OCI-LY7 (cell line): ENCODE data around the gene APPBP2. TPM values are rescaled to one million over a fixed set of nuclear protein-coding genes. Genes with fewer than 3 reads are reported as not detected.

Experiments
- BruUV-seq: library from RNA; stranded (reverse); fragments of 400-500 nt; replicated peaks from 2 replicates; lab custom pipeline; 2021; lab: Mats Ljungman, UMichigan
- CTCF ChIA-PET: fragments of 300-600 bp; sonication (Branson Sonifier 250); formaldehyde crosslinking; loops from one replicate; lab custom pipeline; 2022; ENCODE audit warnings: antibody characterized with exemption; ENCODE audit not compliant: unreplicated experiment; lab: Charles Lee
- POLR2A ChIA-PET: fragments of 300-600 bp; sonication (Branson Sonifier 250); formaldehyde crosslinking; loops from one replicate; lab custom pipeline; 2022; ENCODE audit warnings: antibody characterized with exemption; lab: Charles Lee
- DNase-seq: peaks from one replicate; pipeline ENCODE4 v3.0.0-alpha.2; 2015; ENCODE audit warnings: low spot score
- H2AFZ ChIP-seq: fragments of 200-600 bp; sonication (generic), shearing (Covaris generic); 2 replicates; pipeline ENCODE4 v1.6.1; 2014; ENCODE audit warnings: mild to moderate bottlenecking, antibody characterized with exemption, low read length, moderate library complexity
- H3K27ac ChIP-seq: fragments of 200-600 bp; sonication (generic); 2 replicates; pipeline ENCODE4 v1.5.1; 2014; ENCODE audit warnings: mixed run types, low read depth, mild to moderate bottlenecking, moderate library complexity, low read length, inconsistent platforms; ENCODE audit not compliant: poor library complexity, severe bottlenecking
- H3K36me3 ChIP-seq: fragments of 200-600 bp; sonication (generic); 2 replicates; pipeline ENCODE4 v1.6.1; 2014; ENCODE audit warnings: mild to moderate bottlenecking, antibody characterized with exemption, low read length, moderate library complexity, mixed read lengths; ENCODE audit not compliant: insufficient read depth
- H3K4me1 ChIP-seq: fragments of 200-600 bp; sonication (generic); 2 replicates; pipeline ENCODE4 v1.5.1; 2014; ENCODE audit warnings: mild to moderate bottlenecking, low read length; ENCODE audit not compliant: insufficient read depth, poor library complexity, severe bottlenecking
- H3K4me2 ChIP-seq: fragments of 200-600 bp; sonication (generic); 2 replicates; pipeline ENCODE4 v1.6.1; 2014; ENCODE audit warnings: mild to moderate bottlenecking, low read length
- H3K4me3 ChIP-seq: fragments of 200-600 bp; sonication (generic); 2 replicates; pipeline ENCODE4 v1.5.1; 2014; ENCODE audit warnings: mild to moderate bottlenecking, low read depth, low read length; ENCODE audit not compliant: poor library complexity, severe bottlenecking
- H3K79me2 ChIP-seq: fragments of 200-600 bp; sonication (generic); 2 replicates; pipeline ENCODE4 v1.6.1; 2016; ENCODE audit warnings: low read depth, mild to moderate bottlenecking, low read length, moderate library complexity, mixed read lengths; ENCODE audit not compliant: insufficient read depth
- H3K9me2 ChIP-seq: fragments of 200-600 bp; sonication (generic); 2 replicates; pipeline ENCODE4 v1.6.1; 2016; ENCODE audit warnings: mild to moderate bottlenecking, low read length, mixed read lengths; ENCODE audit not compliant: insufficient read depth
- H3K9me3 ChIP-seq: fragments of 200-600 bp; sonication (generic); 2 replicates; pipeline ENCODE4 v1.6.1; 2014; ENCODE audit warnings: mild to moderate bottlenecking, mixed run types, low read length, mixed read lengths
- H4K20me1 ChIP-seq: fragments of 200-600 bp; sonication (generic); 2 replicates; pipeline ENCODE4 v1.6.1; 2014; ENCODE audit warnings: mild to moderate bottlenecking, antibody characterized with exemption, low read length, moderate library complexity, mixed read lengths; ENCODE audit not compliant: insufficient read depth
- EZH2phosphoT487 ChIP-seq: fragments of 200-600 bp; sonication (generic); IDR thresholded peaks from 2 replicates; pipeline ENCODE4 v1.6.1; 2018; ENCODE audit warnings: low read depth, borderline replicate concordance, mild to moderate bottlenecking, mixed run types, antibody characterized with exemption, low read length, moderate library complexity, mixed read lengths
- intact Hi-C: fragments of 100-400 bp; cut with micrococcal nuclease; formaldehyde crosslinking; loops from one replicate; pipeline ENCODE4 v1.10.0; 2022; ENCODE audit not compliant: unreplicated experiment
- total RNA-seq, 2 experiments: library from RNA; depleted of rRNA in 1 of 2; stranded (reverse); fragments of >200 nt in 1 of 2; shearing (Covaris generic) in 1 of 2; gene quantifications; 2 replicates each; pipeline ENCODE4 v1.2.3, GENCODE V29; 2014 to 2022
- TF ChIP-seq, protein P1 (sequence below): fragments of 200-600 bp; sonication (generic); conservative IDR thresholded peaks from 2 replicates; pipeline ENCODE4 v1.5.1; 2014; ENCODE audit warnings: mild to moderate bottlenecking, antibody characterized with exemption, low read length, moderate library complexity, mixed read lengths

Gene APPBP2
- total RNA-seq, 2 experiments from 2014 or later: 11.8 to 28.1 TPM

DNA sequence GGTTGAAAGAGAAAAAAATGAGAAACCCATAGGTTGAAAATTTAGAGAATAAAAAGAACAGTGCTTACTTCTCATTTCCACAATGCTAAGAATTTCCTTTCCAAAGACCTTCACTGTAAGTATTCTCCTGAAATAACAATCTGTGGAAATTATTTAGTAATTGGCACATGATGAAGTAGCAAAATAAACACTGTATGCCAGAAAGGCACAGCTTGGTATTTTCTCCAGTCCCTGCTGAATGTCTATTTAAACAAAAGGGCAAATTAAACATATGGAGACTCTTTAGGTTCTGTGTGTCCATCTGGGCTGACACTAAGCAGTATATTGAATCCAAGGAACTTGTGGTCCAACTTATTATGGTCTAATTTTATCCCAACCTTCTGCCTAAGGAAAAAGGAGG is 57.7 kb downstream of the APPBP2 start:
- TF ChIP-seq, protein P1, sequence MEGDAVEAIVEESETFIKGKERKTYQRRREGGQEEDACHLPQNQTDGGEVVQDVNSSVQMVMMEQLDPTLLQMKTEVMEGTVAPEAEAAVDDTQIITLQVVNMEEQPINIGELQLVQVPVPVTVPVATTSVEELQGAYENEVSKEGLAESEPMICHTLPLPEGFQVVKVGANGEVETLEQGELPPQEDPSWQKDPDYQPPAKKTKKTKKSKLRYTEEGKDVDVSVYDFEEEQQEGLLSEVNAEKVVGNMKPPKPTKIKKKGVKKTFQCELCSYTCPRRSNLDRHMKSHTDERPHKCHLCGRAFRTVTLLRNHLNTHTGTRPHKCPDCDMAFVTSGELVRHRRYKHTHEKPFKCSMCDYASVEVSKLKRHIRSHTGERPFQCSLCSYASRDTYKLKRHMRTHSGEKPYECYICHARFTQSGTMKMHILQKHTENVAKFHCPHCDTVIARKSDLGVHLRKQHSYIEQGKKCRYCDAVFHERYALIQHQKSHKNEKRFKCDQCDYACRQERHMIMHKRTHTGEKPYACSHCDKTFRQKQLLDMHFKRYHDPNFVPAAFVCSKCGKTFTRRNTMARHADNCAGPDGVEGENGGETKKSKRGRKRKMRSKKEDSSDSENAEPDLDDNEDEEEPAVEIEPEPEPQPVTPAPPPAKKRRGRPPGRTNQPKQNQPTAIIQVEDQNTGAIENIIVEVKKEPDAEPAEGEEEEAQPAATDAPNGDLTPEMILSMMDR: no peak
- no peak for TF ChIP-seq EZH2phosphoT487
- ChIA-PET POLR2A (no interaction called here), CTCF (no interaction called here)
- peaks cover 67% of the 10 kb centered on the region for H3K36me3 ChIP-seq
- H3K4me2 ChIP-seq: no peak overlapping the region
- H2AFZ ChIP-seq: no peak overlapping the region
- peaks cover 6% of the 10 kb centered on the region for H3K9me3 ChIP-seq
- no peak overlapping the region for H3K4me3 ChIP-seq
- DNase-seq: no peak
- H4K20me1 ChIP-seq: no peaks in the 10 kb centered on the region
- no peaks in the 10 kb centered on the region for H3K79me2 ChIP-seq
- peaks cover 8% of the 10 kb centered on the region for H3K4me1 ChIP-seq
- no TSS peak for BruUV-seq
- intact Hi-C loops: no loop called here
- H3K9me2 ChIP-seq: no peaks in the 10 kb centered on the region
- no peak overlapping the region for H3K27ac ChIP-seq

DNA sequence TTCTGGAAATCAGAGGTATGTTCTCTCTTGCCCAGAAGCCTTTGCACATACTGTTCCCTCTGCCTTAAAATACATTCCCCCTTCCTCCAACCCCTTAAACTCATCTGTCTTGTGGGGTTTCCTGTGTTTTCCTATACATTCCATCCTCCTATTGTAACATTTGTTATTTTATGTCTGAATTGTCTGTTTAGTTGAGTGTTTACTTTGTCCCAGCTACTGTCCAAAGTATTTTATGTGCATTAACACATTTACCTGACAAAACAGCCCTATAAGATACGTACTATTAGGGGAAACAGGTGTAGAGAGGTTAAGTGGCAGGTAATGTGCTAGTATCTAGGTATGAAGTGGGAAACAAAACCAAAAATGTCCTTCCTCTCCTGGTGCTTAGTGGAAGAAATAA is 61.7 kb downstream of the APPBP2 start:
- H3K9me3 ChIP-seq: no peaks in the 10 kb centered on the region
- intact Hi-C loops: no loop called here
- no peak overlapping the region for H3K4me2 ChIP-seq
- no peaks in the 10 kb centered on the region for H3K4me1 ChIP-seq
- H3K79me2 ChIP-seq: no peaks in the 10 kb centered on the region
- H3K27ac ChIP-seq: no peak overlapping the region
- ChIA-PET POLR2A (no interaction called here), CTCF (no interaction called here)
- TF ChIP-seq EZH2phosphoT487: no peak
- TF ChIP-seq, protein P1: no peak
- no peak overlapping the region for H3K4me3 ChIP-seq
- H2AFZ ChIP-seq: no peak overlapping the region
- H4K20me1 ChIP-seq: no peaks in the 10 kb centered on the region
- H3K36me3 ChIP-seq: peaks cover 77% of the 10 kb centered on the region
- BruUV-seq: no TSS peak
- H3K9me2 ChIP-seq: no peaks in the 10 kb centered on the region
- no peak for DNase-seq

DNA sequence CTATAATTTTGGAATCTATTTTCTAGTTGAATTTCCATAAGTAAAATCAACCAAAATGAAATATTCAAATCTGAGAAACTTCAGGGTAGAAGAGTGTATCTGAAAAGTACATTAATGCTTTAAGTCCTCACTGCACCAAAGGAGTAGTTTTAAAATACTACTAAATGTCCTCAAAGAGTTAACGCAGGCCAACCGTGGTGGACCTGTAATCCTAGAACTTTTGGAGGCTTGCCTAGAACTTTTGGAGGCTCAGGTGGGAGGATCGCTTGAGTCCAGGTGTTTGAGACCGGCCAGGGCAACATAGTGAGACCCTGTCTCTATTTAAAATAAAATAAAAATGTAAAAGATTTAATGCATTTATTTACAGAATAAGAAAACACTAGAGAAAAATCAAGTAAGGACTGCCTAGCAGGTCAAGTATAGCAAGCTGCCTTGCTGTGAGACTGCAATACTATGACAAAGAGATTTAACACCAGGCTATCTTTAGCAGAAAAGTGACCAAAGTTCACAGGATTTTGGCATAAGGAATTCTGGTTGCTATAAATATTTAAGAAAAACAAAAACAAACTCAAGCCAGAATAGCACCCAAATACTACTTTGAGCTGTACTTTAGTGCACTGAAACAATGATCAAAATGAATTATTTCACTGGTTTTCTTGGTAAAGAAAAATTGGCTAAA is 62.7 kb downstream of the APPBP2 start:
- H2AFZ ChIP-seq: no peak overlapping the region
- no peaks in the 10 kb centered on the region for H3K9me2 ChIP-seq
- no peaks in the 10 kb centered on the region for H4K20me1 ChIP-seq
- H3K4me1 ChIP-seq: no peaks in the 10 kb centered on the region
- no peaks in the 10 kb centered on the region for H3K79me2 ChIP-seq
- H3K4me3 ChIP-seq: no peak overlapping the region
- no peak overlapping the region for H3K4me2 ChIP-seq
- DNase-seq: no peak
- H3K27ac ChIP-seq: no peak overlapping the region
- peaks cover 79% of the 10 kb centered on the region for H3K36me3 ChIP-seq
- intact Hi-C loops: no loop called here
- CTCF ChIA-PET: no interaction called here
- no peaks in the 10 kb centered on the region for H3K9me3 ChIP-seq
- BruUV-seq: no TSS peak
- TF ChIP-seq, protein P1: no peak
- TF ChIP-seq EZH2phosphoT487: no peak
- POLR2A ChIA-PET: interaction anchor here (0.7 to 1.0 kb wide), 3 partner anchors 13 to 18 kb away, joined by 3 read pairs; no protein-coding TSS in a partner anchor
